Measurements from ENCODE around the gene AKAP12. TPM values are rescaled to one million over a fixed set of nuclear protein-coding genes. Genes with fewer than 3 reads are reported as not detected.

Gene AKAP12
- total and polyA plus RNA-seq, 2 experiments from 2014 or later = 90.1 to 137 TPM

GRCh38 chr6:151400473-151400872 lies 160.7 kb downstream of the AKAP12 start:
- Histone ChIP-seq H2AFZ (no peak overlapping the region), H3K79me2 (replicated peaks; ENCODE audit: insufficient read depth) (peaks cover 90% of the 10 kb centered on the region), H3F3A (replicated peaks; ENCODE audit: low read depth) (0 out of 2 replicates have a peak, but pooled peaks cover 5% of the 10 kb centered on the region), H4K20me1 (replicated peaks; ENCODE audit: insufficient read depth) (peaks cover 41% of the 10 kb centered on the region), H3K4me3 (no peak overlapping the region), H3K36me3 (ENCODE audit: insufficient read depth) (no peaks in the 10 kb centered on the region; the same call in 1 of the 2 replicates), H3K27ac (ENCODE audit: low read depth) (no peak overlapping the region), H3K4me1 (ENCODE audit: insufficient read depth) (no peaks in the 10 kb centered on the region), H3K9me2 (ENCODE audit: insufficient read depth) (no peaks in the 10 kb centered on the region), H3K27me3 (ENCODE audit: insufficient read depth) (no peaks in the 10 kb centered on the region), H3K4me2 (no peak overlapping the region)
- no peaks in the 10 kb centered on the region for H3K27me3 Mint-ChIP-seq (ENCODE audit: insufficient read depth, low read depth, poor library complexity)
- TF ChIP-seq ZNF331 (CRISPR knock-in tag; IDR thresholded peaks at IDR 0.05; ENCODE audit: low read depth) = no peak
- TF ChIP-seq ETS1 (IDR thresholded peaks at IDR 0.05) = no peak
- TF ChIP-seq POLR2AphosphoS5 (IDR thresholded peaks at IDR 0.05; ENCODE audit: low read depth) = no peak
- TF ChIP-seq CTCF (conservative IDR thresholded peaks at IDR 0.05; ENCODE audit: low read depth in 2 of 2) = no peak
- no peak for TF ChIP-seq JUNB (IDR thresholded peaks at IDR 0.05; ENCODE audit: unreplicated experiment)
- no peak for TF ChIP-seq ZNF462 (CRISPR knock-in tag; IDR thresholded peaks at IDR 0.05)
- TF ChIP-seq REST (IDR thresholded peaks at IDR 0.05; ENCODE audit: unreplicated experiment) = no peak
- TF ChIP-seq STAT1 (IDR thresholded peaks at IDR 0.05; ENCODE audit: unreplicated experiment) = no peak
- no peak for TF ChIP-seq CREB1 (CRISPR knock-in tag; IDR thresholded peaks at IDR 0.05; ENCODE audit: low read depth)
- no peak for TF ChIP-seq EZH2 (IDR thresholded peaks at IDR 0.05; ENCODE audit: low read depth, unreplicated experiment)
- no peak for TF ChIP-seq NANOG (IDR thresholded peaks at IDR 0.05; ENCODE audit: borderline replicate concordance)
- no peak for TF ChIP-seq ZNF114 (CRISPR knock-in tag; IDR thresholded peaks at IDR 0.05)
- no peak for TF ChIP-seq EZH2phosphoT487 (IDR thresholded peaks at IDR 0.05; ENCODE audit: unreplicated experiment)
- H3K9me3 Mint-ChIP-seq = no peaks in the 10 kb centered on the region
- peaks cover 36% of the 10 kb centered on the region for H3K36me3 Mint-ChIP-seq (ENCODE audit: low read depth)
- H3K4me1 Mint-ChIP-seq = peaks cover 3% of the 10 kb centered on the region; the same call in 2 of the 3 replicates
- ATAC-seq (no peak), DNase-seq (ENCODE audit: low spot score) (no peak)
- H3K4me3 Mint-ChIP-seq = no peak overlapping the region
- H3K27ac Mint-ChIP-seq = no peak overlapping the region

Measured in GM23338 (cell line).